H9 (cell line): Measurements from ENCODE around the gene PAK1. TPM values are rescaled to one million over a fixed set of nuclear protein-coding genes. Genes with fewer than 3 reads are reported as not detected.

Experiments used
- DNase-seq: peaks from one replicate; pipeline ENCODE4 v3.0.0-alpha.2; 2017
- H2AFZ ChIP-seq: one replicate; pipeline ENCODE4 v1.6.1; 2013; ENCODE audit warnings: mild to moderate bottlenecking, low read length, control low read depth, moderate library complexity
- H2AK5ac ChIP-seq: 2 replicates; pipeline ENCODE4 v1.6.1; 2013; ENCODE audit warnings: low read length, control low read depth, mixed read lengths; ENCODE audit not compliant: insufficient read length
- H2BK120ac ChIP-seq: one replicate; pipeline ENCODE4 v1.6.1; 2013; ENCODE audit warnings: low read depth, mild to moderate bottlenecking, low read length, control low read depth, inconsistent platforms; ENCODE audit not compliant: poor library complexity, severe bottlenecking
- H2BK12ac ChIP-seq: 2 replicates; pipeline ENCODE4 v1.6.1; 2013; ENCODE audit warnings: low read length, control low read depth, mixed read lengths, low read depth; ENCODE audit not compliant: insufficient read length
- H2BK15ac ChIP-seq: 2 replicates; pipeline ENCODE4 v1.6.1; 2013; ENCODE audit warnings: low read depth, low read length, control low read depth
- H2BK20ac ChIP-seq: one replicate; pipeline ENCODE4 v1.6.1; 2013; ENCODE audit warnings: low read depth, mild to moderate bottlenecking, low read length, control low read depth, inconsistent platforms; ENCODE audit not compliant: poor library complexity, severe bottlenecking
- H2BK5ac ChIP-seq: 2 replicates; pipeline ENCODE4 v1.6.1; 2013; ENCODE audit warnings: low read length, control low read depth, mixed read lengths; ENCODE audit not compliant: insufficient read length
- H3K14ac ChIP-seq: 2 replicates; pipeline ENCODE4 v1.6.1; 2013; ENCODE audit warnings: low read length, control low read depth; ENCODE audit not compliant: insufficient read depth
- H3K18ac ChIP-seq: 2 replicates; pipeline ENCODE4 v1.6.1; 2013; ENCODE audit warnings: low read depth, mild to moderate bottlenecking, mixed read lengths, low read length, control low read depth; ENCODE audit not compliant: insufficient read length
- H3K23ac ChIP-seq: 2 replicates; pipeline ENCODE4 v1.6.1; 2013; ENCODE audit warnings: low read length, control low read depth, mixed read lengths, low read depth; ENCODE audit not compliant: insufficient read length
- H3K23me2 ChIP-seq: 2 replicates; pipeline ENCODE4 v1.6.1; 2013; ENCODE audit warnings: low read depth, mild to moderate bottlenecking, mixed read lengths, low read length, control low read depth; ENCODE audit not compliant: insufficient read length, poor library complexity, severe bottlenecking
- H3K27ac ChIP-seq: 2 replicates; pipeline ENCODE4 v1.5.1; 2013; ENCODE audit warnings: low read length, control low read depth, mixed read lengths, low read depth; ENCODE audit not compliant: insufficient read length
- H3K27me3 ChIP-seq: 2 replicates; pipeline ENCODE4 v1.6.1; 2013; ENCODE audit warnings: low read length, control low read depth, inconsistent platforms; ENCODE audit not compliant: insufficient read depth
- H3K4ac ChIP-seq: 2 replicates; pipeline ENCODE4 v1.6.1; 2013; ENCODE audit warnings: low read depth, mild to moderate bottlenecking, control low read depth, inconsistent platforms, low read length, moderate library complexity
- H3K4me1 ChIP-seq: 2 replicates; pipeline ENCODE4 v1.6.1; 2013; ENCODE audit warnings: low read length, control low read depth, inconsistent platforms; ENCODE audit not compliant: insufficient read depth
- H3K4me2 ChIP-seq: 2 replicates; pipeline ENCODE4 v1.6.1; 2013; ENCODE audit warnings: low read length, control low read depth, mixed read lengths; ENCODE audit not compliant: insufficient read length, insufficient read depth
- H3K56ac ChIP-seq: 2 replicates; pipeline ENCODE4 v1.6.1; 2013; ENCODE audit warnings: low read depth, mild to moderate bottlenecking, mixed read lengths, low read length, control low read depth; ENCODE audit not compliant: insufficient read length
- H3K79me1 ChIP-seq: 2 replicates; pipeline ENCODE4 v1.6.1; 2013; ENCODE audit warnings: low read depth, mild to moderate bottlenecking, moderate library complexity, low read length, control low read depth, inconsistent platforms; ENCODE audit not compliant: insufficient read depth, poor library complexity, severe bottlenecking
- H3K79me2 ChIP-seq: 2 replicates; pipeline ENCODE4 v1.6.1; 2013; ENCODE audit warnings: low read length, control low read depth, inconsistent platforms; ENCODE audit not compliant: insufficient read depth
- H3K9ac ChIP-seq: 2 replicates; pipeline ENCODE4 v1.6.1; 2013; ENCODE audit warnings: low read length, control low read depth, mixed read lengths; ENCODE audit not compliant: insufficient read length; ENCODE audit errors: extremely low read depth
- H3K9me3 ChIP-seq: one replicate; pipeline ENCODE4 v1.6.1; 2013; ENCODE audit warnings: low read depth, low read length, inconsistent platforms; ENCODE audit not compliant: control insufficient read depth
- H3T11ph ChIP-seq: one replicate; pipeline ENCODE4 v1.6.1; 2013; ENCODE audit warnings: mild to moderate bottlenecking, low read length, control low read depth, inconsistent platforms
- H4K20me1 ChIP-seq: one replicate; pipeline ENCODE4 v1.6.1; 2013; ENCODE audit not compliant: control insufficient read depth, insufficient read length, insufficient read depth
- H4K5ac ChIP-seq: 2 replicates; pipeline ENCODE4 v1.6.1; 2013; ENCODE audit warnings: low read depth, mild to moderate bottlenecking, mixed read lengths, low read length, control low read depth; ENCODE audit not compliant: insufficient read length
- H4K8ac ChIP-seq: replicated peaks from 2 replicates; pipeline ENCODE4 v1.6.1; 2013; ENCODE audit warnings: low read length, control low read depth, mixed read lengths, low read depth; ENCODE audit not compliant: insufficient read length
- H4K91ac ChIP-seq: 2 replicates; pipeline ENCODE4 v1.6.1; 2013; ENCODE audit warnings: low read depth, mild to moderate bottlenecking, moderate library complexity, mixed read lengths, low read length, control low read depth; ENCODE audit not compliant: insufficient read length
- H3K27ac Mint-ChIP-seq, 3 experiments: 2 replicates in 2 of 3; 3 replicates in 1 of 3; pipeline ENCODE4 v1.8.0; 2020 to 2021; ENCODE audit warnings: mixed read lengths in 3 of 3, mild to moderate bottlenecking in 1 of 3, moderate library complexity in 1 of 3
- H3K27me3 Mint-ChIP-seq: 2 replicates; pipeline ENCODE4 v1.8.0; 2021; ENCODE audit warnings: low read depth, mild to moderate bottlenecking, moderate library complexity, mixed read lengths
- H3K36me3 Mint-ChIP-seq, 3 experiments: 2 replicates in 2 of 3; 3 replicates in 1 of 3; pipeline ENCODE4 v1.8.0; 2020 to 2021; ENCODE audit warnings: low read depth in 3 of 3, mixed read lengths in 3 of 3; ENCODE audit not compliant: insufficient read depth in 1 of 3
- H3K4me1 Mint-ChIP-seq, 2 experiments: 2 replicates each; pipeline ENCODE4 v1.8.0; 2020; ENCODE audit warnings: mixed read lengths in 2 of 2
- H3K4me3 Mint-ChIP-seq, 2 experiments: 2 replicates in 1 of 2; 3 replicates in 1 of 2; pipeline ENCODE4 v1.8.0; 2020 to 2021; ENCODE audit warnings: mild to moderate bottlenecking in 2 of 2, mixed read lengths in 2 of 2, moderate library complexity in 1 of 2
- H3K9me3 Mint-ChIP-seq, 2 experiments: 2 replicates in 1 of 2; 3 replicates in 1 of 2; pipeline ENCODE4 v1.8.0; 2020; ENCODE audit warnings: mild to moderate bottlenecking in 2 of 2, mixed read lengths in 2 of 2, moderate library complexity in 1 of 2
- WGBS: extraction: QIAGEN DNeasy Blood & Tissue Kit; methylation state at CpG from one replicate; pipeline ENCODE4 v1.1.7; 2013; ENCODE audit warnings: missing lambda C conversion rate, low lambda C conversion rate, mixed read lengths; ENCODE audit not compliant: insufficient read length; ENCODE audit errors: extremely low coverage; 5-methylcytosine and 5-hydroxymethylcytosine counted together
- total RNA-seq: library from RNA; stranded (reverse); gene quantifications from 2 replicates; pipeline ENCODE4 v1.2.1, GENCODE V29; 2021
- TF ChIP-seq, protein P1 (sequence below): fragments of 200-600 bp; sonication (generic); conservative IDR thresholded peaks from 3 replicates; pipeline ENCODE4 v1.8.0; 2021; ENCODE audit warnings: antibody characterized with exemption, mild to moderate bottlenecking

PAK1 gene
- total RNA-seq, 1 experiment from 2014 or later, result 122 TPM

DNA sequence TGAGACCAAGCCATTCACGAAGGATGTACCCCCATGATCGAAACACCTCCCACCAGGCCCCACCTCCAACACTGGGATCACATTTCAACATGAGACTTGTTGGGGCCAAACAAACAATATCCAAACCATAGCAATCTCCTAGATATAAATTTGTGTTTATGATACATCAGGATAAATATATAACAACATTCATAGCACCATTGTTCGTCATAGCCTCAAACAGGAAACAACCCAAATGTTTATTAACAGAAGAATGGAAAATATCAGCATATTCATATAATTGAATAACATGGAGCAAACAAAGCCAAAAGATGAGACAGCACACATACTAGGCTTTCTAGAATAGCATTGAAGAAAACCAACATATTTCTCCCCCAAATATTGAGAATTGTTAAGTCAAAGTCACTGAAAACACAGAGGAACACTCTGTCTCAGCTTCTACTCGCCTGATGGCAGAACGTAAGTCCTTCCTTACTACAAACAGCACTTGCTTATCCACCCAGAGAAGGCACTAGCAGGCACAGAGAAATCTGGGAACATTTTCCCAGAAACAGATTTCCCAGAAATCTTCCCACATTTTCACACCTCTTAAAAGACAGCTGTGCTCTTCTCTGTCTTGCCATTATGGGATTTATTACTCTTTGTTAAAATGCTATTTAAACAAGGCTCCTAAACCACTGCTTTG lies 164.4 kb downstream of the PAK1 start:
- no peak overlapping the region for H2BK5ac ChIP-seq
- peaks cover 9% of the 10 kb centered on the region in 2 experiments for H3K4me1 Mint-ChIP-seq
- no peak overlapping the region for H3K4me2 ChIP-seq
- H3K23ac ChIP-seq, result no peak overlapping the region
- H4K20me1 ChIP-seq, result no peaks in the 10 kb centered on the region
- H3K9me3 ChIP-seq, result no peaks in the 10 kb centered on the region
- H2BK15ac ChIP-seq, result no peak overlapping the region
- no peak overlapping the region for H3K4ac ChIP-seq
- H3K27me3 ChIP-seq, result no peaks in the 10 kb centered on the region
- no peak overlapping the region for H3K14ac ChIP-seq
- H3T11ph ChIP-seq, result no peak overlapping the region
- no peak overlapping the region for H3K27ac Mint-ChIP-seq
- H3K79me2 ChIP-seq, result no peaks in the 10 kb centered on the region
- H3K27me3 Mint-ChIP-seq, result no peaks in the 10 kb centered on the region; the same call in 1 of the 2 replicates
- H3K9me3 Mint-ChIP-seq, result no peaks in the 10 kb centered on the region
- no peak overlapping the region for H2BK20ac ChIP-seq
- no peak overlapping the region for H2BK12ac ChIP-seq
- WGBS, result no CpG with 5 or more reads among the region's 5 CpGs
- H2BK120ac ChIP-seq, result no peak overlapping the region
- no peak overlapping the region for H4K8ac ChIP-seq
- no peaks in the 10 kb centered on the region for H3K36me3 Mint-ChIP-seq
- H4K91ac ChIP-seq, result no peak overlapping the region
- H3K23me2 ChIP-seq, result no peaks in the 10 kb centered on the region
- no peak overlapping the region for H3K18ac ChIP-seq
- no peak overlapping the region for H3K9ac ChIP-seq
- H4K5ac ChIP-seq, result no peak overlapping the region
- no peak overlapping the region for H2AK5ac ChIP-seq
- TF ChIP-seq, protein P1, sequence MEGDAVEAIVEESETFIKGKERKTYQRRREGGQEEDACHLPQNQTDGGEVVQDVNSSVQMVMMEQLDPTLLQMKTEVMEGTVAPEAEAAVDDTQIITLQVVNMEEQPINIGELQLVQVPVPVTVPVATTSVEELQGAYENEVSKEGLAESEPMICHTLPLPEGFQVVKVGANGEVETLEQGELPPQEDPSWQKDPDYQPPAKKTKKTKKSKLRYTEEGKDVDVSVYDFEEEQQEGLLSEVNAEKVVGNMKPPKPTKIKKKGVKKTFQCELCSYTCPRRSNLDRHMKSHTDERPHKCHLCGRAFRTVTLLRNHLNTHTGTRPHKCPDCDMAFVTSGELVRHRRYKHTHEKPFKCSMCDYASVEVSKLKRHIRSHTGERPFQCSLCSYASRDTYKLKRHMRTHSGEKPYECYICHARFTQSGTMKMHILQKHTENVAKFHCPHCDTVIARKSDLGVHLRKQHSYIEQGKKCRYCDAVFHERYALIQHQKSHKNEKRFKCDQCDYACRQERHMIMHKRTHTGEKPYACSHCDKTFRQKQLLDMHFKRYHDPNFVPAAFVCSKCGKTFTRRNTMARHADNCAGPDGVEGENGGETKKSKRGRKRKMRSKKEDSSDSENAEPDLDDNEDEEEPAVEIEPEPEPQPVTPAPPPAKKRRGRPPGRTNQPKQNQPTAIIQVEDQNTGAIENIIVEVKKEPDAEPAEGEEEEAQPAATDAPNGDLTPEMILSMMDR, result no peak
- H3K4me3 Mint-ChIP-seq, result no peak overlapping the region
- DNase-seq, result no peak
- no peaks in the 10 kb centered on the region for H3K79me1 ChIP-seq
- H3K27ac ChIP-seq, result no peak overlapping the region
- H3K56ac ChIP-seq, result no peak overlapping the region
- H3K4me1 ChIP-seq, result no peaks in the 10 kb centered on the region
- H2AFZ ChIP-seq, result no peak overlapping the region
